HG03432 (cell line): ENCODE data around the gene CD200R1.

Experiments used
- ATAC-seq: cut with Tn5 transposase; IDR thresholded peaks from one replicate; pipeline ENCODE4 v1.9.1; 2021; ENCODE audit warnings: mild to moderate bottlenecking, moderate library complexity; ENCODE audit not compliant: unreplicated experiment

CD200R1 gene

GRCh38 chr3:112974894-112975293 lies at the start of gene CD200R1:
Gene CD200R1, minus strand, starts transcription at chr3:112975103. Its CDS starts 246 bp downstream, at chr3:112974857.
- peak; percentile 24 for ATAC-seq

- no peak for ATAC-seq
These were observed 46.6 kb upstream of the CD200R1 start for GRCh38 chr3:113021471-113021870.

GRCh38 chr3:113019182-113020137 lies 44.6 kb upstream of the CD200R1 start:
- ATAC-seq = peak; percentile 95

- ATAC-seq = no peak
These were observed 43.8 kb upstream of the CD200R1 start for GRCh38 chr3:113018536-113019181.

GRCh38 chr3:113013593-113013992 lies 38.7 kb upstream of the CD200R1 start:
- ATAC-seq = no peak

GRCh38 chr3:113008117-113008516 lies 33.2 kb upstream of the CD200R1 start:
- no peak for ATAC-seq

- ATAC-seq = no peak
These were observed 31.6 kb upstream of the CD200R1 start for GRCh38 chr3:113006359-113007056.

- ATAC-seq = no peak
These were observed 30.7 kb upstream of the CD200R1 start for GRCh38 chr3:113005611-113006010.

- no peak for ATAC-seq
These were observed 27.8 kb upstream of the CD200R1 start for GRCh38 chr3:113002679-113003078.

- ATAC-seq = no peak
These were observed 27.1 kb upstream of the CD200R1 start for GRCh38 chr3:113002037-113002436.

GRCh38 chr3:113000691-113001090 lies 25.8 kb upstream of the CD200R1 start:
- no peak for ATAC-seq

- no peak for ATAC-seq
These were observed 20.9 kb upstream of the CD200R1 start for GRCh38 chr3:112995800-112996199.

- ATAC-seq = peak; percentile 94
These were observed 16.0 kb upstream of the CD200R1 start, which contains the start of gene GTPBP8 for GRCh38 chr3:112990672-112991602. Gene GTPBP8, plus strand, starts transcription at chr3:112990984. Its CDS starts 16 bp downstream, at chr3:112991000.

GRCh38 chr3:112987710-112988334 lies 12.9 kb upstream of the CD200R1 start:
- ATAC-seq = no peak

- ATAC-seq = no peak
These were observed 9.6 kb upstream of the CD200R1 start for GRCh38 chr3:112984485-112984884.

- ATAC-seq = no peak
These were observed 7.8 kb upstream of the CD200R1 start for GRCh38 chr3:112982710-112983109.

GRCh38 chr3:112980080-112980479 lies 5.2 kb upstream of the CD200R1 start:
- no peak for ATAC-seq

GRCh38 chr3:112979244-112979832 lies 4.4 kb upstream of the CD200R1 start:
- ATAC-seq = no peak

GRCh38 chr3:112976953-112977352 lies 2.0 kb upstream of the CD200R1 start:
- ATAC-seq = no peak
